Neural cell (in vitro differentiated cells): ENCODE measurements around the gene SHC1. TPM values are rescaled to one million over a fixed set of nuclear protein-coding genes. Genes with fewer than 3 reads are reported as not detected.

Experiments used
- H2AFZ ChIP-seq: fragments of 200-600, 300-800 bp; sonication (generic), shearing (Covaris generic); 2 replicates; pipeline ENCODE4 v1.6.0; 2014; ENCODE audit warnings: low read depth, mild to moderate bottlenecking, antibody characterized with exemption, low read length, moderate library complexity
- H3F3A ChIP-seq: fragments of 200-600 bp; shearing (Covaris generic); 2 replicates; pipeline ENCODE4 v1.6.1; 2016; ENCODE audit warnings: mild to moderate bottlenecking, moderate library complexity, mixed read lengths, antibody characterized with exemption, low read length; ENCODE audit not compliant: insufficient read depth, poor library complexity, severe bottlenecking
- H3K27ac ChIP-seq: fragments of 200-600, 300-800 bp; sonication (generic), shearing (Covaris generic); 2 replicates; pipeline ENCODE4 v1.5.1; 2014; ENCODE audit warnings: mild to moderate bottlenecking, low read length, moderate library complexity
- H3K27me3 ChIP-seq: fragments of 300-800, 200-600 bp; sonication (generic), shearing (Covaris generic); 2 replicates; pipeline ENCODE4 v1.6.0; 2014; ENCODE audit warnings: mild to moderate bottlenecking, low read depth, low read length, moderate library complexity; ENCODE audit not compliant: insufficient read depth
- H3K36me3 ChIP-seq: fragments of 300-800, 200-600 bp; sonication (generic), shearing (Covaris generic); 2 replicates; pipeline ENCODE4 v1.5.1; 2014; ENCODE audit warnings: mild to moderate bottlenecking, antibody characterized with exemption, low read length, moderate library complexity; ENCODE audit not compliant: insufficient read depth
- H3K4me2 ChIP-seq: fragments of 300-800, 200-600 bp; sonication (generic), shearing (Covaris generic); 2 replicates; pipeline ENCODE4 v1.6.0; 2014; ENCODE audit warnings: mild to moderate bottlenecking, low read length
- H3K4me3 ChIP-seq: fragments of 300-800, 200-600 bp; sonication (generic), shearing (Covaris generic); 2 replicates; pipeline ENCODE4 v1.5.1; 2014; ENCODE audit warnings: mild to moderate bottlenecking, low read length, moderate library complexity
- H3K79me2 ChIP-seq: fragments of 200-600 bp; shearing (Covaris generic); replicated peaks from 2 replicates; pipeline ENCODE4 v1.6.0; 2014; ENCODE audit warnings: mild to moderate bottlenecking, low read length, moderate library complexity; ENCODE audit not compliant: insufficient read depth
- H3K9ac ChIP-seq: fragments of 300-800, 200-600 bp; sonication (generic), shearing (Covaris generic); 2 replicates; pipeline ENCODE4 v1.6.1; 2016; ENCODE audit warnings: mild to moderate bottlenecking, low read length, mixed read lengths
- H3K9me2 ChIP-seq: fragments of 200-600 bp; shearing (Covaris generic); 2 replicates; pipeline ENCODE4 v1.6.1; 2016; ENCODE audit warnings: mild to moderate bottlenecking, low read length, mixed read lengths; ENCODE audit not compliant: insufficient read depth
- H3K9me3 ChIP-seq: fragments of 200-600, 300-800 bp; sonication (generic), shearing (Covaris generic); 2 replicates; pipeline ENCODE4 v1.6.1; 2016; ENCODE audit warnings: mild to moderate bottlenecking, mixed run types, low read length, moderate library complexity, mixed read lengths
- H4K20me1 ChIP-seq: fragments of 200-600 bp; shearing (Covaris generic); 2 replicates; pipeline ENCODE4 v1.6.1; 2016; ENCODE audit warnings: mild to moderate bottlenecking, mixed run types; ENCODE audit not compliant: insufficient read depth
- CTCF ChIP-seq: fragments of 450-650 bp; IDR thresholded peaks from 2 replicates; pipeline ENCODE4 v1.5.1; 2014; ENCODE audit warnings: antibody characterized with exemption, mild to moderate bottlenecking, moderate library complexity; ENCODE audit not compliant: poor library complexity, severe bottlenecking
- EP300 ChIP-seq: fragments of 450-650 bp; conservative IDR thresholded peaks from 2 replicates; pipeline ENCODE4 v1.6.1; 2014; ENCODE audit warnings: antibody characterized with exemption, mild to moderate bottlenecking, moderate library complexity; ENCODE audit not compliant: poor library complexity, severe bottlenecking
- EZH2 ChIP-seq: fragments of 200-600, 300-800 bp; shearing (Covaris generic), sonication (generic); IDR thresholded peaks from 2 replicates; pipeline ENCODE4 v1.6.1; 2014; ENCODE audit warnings: antibody characterized with exemption, low read length, borderline replicate concordance, mild to moderate bottlenecking; ENCODE audit not compliant: insufficient read depth, poor library complexity, severe bottlenecking
- MXI1 ChIP-seq: fragments of 450-650 bp; conservative IDR thresholded peaks from 2 replicates; pipeline ENCODE4 v1.6.1; 2014; ENCODE audit warnings: antibody characterized with exemption, mild to moderate bottlenecking; ENCODE audit not compliant: poor library complexity, severe bottlenecking
- POLR2AphosphoS5 ChIP-seq: IDR thresholded peaks from 2 replicates; pipeline ENCODE4 v1.6.1; 2012
- RAD21 ChIP-seq: fragments of 450-650 bp; conservative IDR thresholded peaks from 2 replicates; pipeline ENCODE4 v1.6.1; 2014; ENCODE audit warnings: antibody characterized with exemption, mild to moderate bottlenecking, moderate library complexity
- REST ChIP-seq: IDR thresholded peaks from 2 replicates; pipeline ENCODE4 v1.6.1; 2012; ENCODE audit warnings: borderline replicate concordance
- SMC3 ChIP-seq: fragments of 450-650 bp; conservative IDR thresholded peaks from 2 replicates; pipeline ENCODE4 v1.6.1; 2014; ENCODE audit warnings: antibody characterized with exemption, mild to moderate bottlenecking, moderate library complexity; ENCODE audit not compliant: poor library complexity
- TAF1 ChIP-seq: IDR thresholded peaks from 2 replicates; pipeline ENCODE4 v1.6.1; 2012; ENCODE audit warnings: low read depth
- polyA plus RNA-seq: library from polyadenylated mRNA; depleted of rRNA; stranded (reverse); fragments of >200 nt; gene quantifications from 2 replicates; pipeline ENCODE4 v1.2.3, GENCODE V29; 2014

SHC1 gene
- polyA plus RNA-seq, 1 donor from 2014 or later: 9.5 TPM

GRCh38 chr1:155006601-155007101, 36.1 kb upstream of the SHC1 start:
- H3K79me2 ChIP-seq: no peaks in the 10 kb centered on the region
- no peaks in the 10 kb centered on the region for H3K9me2 ChIP-seq
- no peak overlapping the region for H2AFZ ChIP-seq
- no peak overlapping the region for H3K4me3 ChIP-seq
- H3F3A ChIP-seq: no peaks in the 10 kb centered on the region
- no peaks in the 10 kb centered on the region for H4K20me1 ChIP-seq
- TF ChIP-seq EP300: no peak
- TF ChIP-seq RAD21: no peak
- TF ChIP-seq CTCF: no peak
- no peak for TF ChIP-seq SMC3
- H3K27me3 ChIP-seq: peaks cover 9% of the 10 kb centered on the region
- no peak overlapping the region for H3K4me2 ChIP-seq
- no peaks in the 10 kb centered on the region for H3K36me3 ChIP-seq
- H3K9me3 ChIP-seq: no peaks in the 10 kb centered on the region
- no peak overlapping the region for H3K9ac ChIP-seq
- no peak overlapping the region for H3K27ac ChIP-seq

- Histone ChIP-seq H3K9me2 (no peaks in the 10 kb centered on the region), H3K4me2 (no peak overlapping the region), H3K9me3 (no peaks in the 10 kb centered on the region), H3K9ac (no peak overlapping the region), H3K36me3 (no peaks in the 10 kb centered on the region), H3K27ac (no peak overlapping the region), H3K27me3 (peaks cover 9% of the 10 kb centered on the region), H3F3A (no peaks in the 10 kb centered on the region), H4K20me1 (no peaks in the 10 kb centered on the region), H2AFZ (no peak overlapping the region), H3K79me2 (no peaks in the 10 kb centered on the region), H3K4me3 (no peak overlapping the region)
- no peak for TF ChIP-seq REST
- no peak for TF ChIP-seq POLR2AphosphoS5
- no peak for TF ChIP-seq RAD21
- no peak for TF ChIP-seq EZH2
- no peak for TF ChIP-seq SMC3
- TF ChIP-seq EP300: no peak
- no peak for TF ChIP-seq CTCF
- no peak for TF ChIP-seq MXI1
- TF ChIP-seq TAF1: no peak
Observed at GRCh38 chr1:155005076-155006011, 34.8 kb upstream of the SHC1 start.
